Peyer's patch (tissue), 4 donors: ENCODE measurements around the gene TYW1B. TPM values are rescaled to one million over a fixed set of nuclear protein-coding genes. Genes with fewer than 3 reads are reported as not detected.
"Not testable (repeated sequence)": the region's sequence is repeated elsewhere in the genome, so short reads cannot be mapped to it uniquely, and the experiment has no call there.

ENCODE experiments used
- DNase-seq, 3 donors: peaks; one replicate each; pipeline ENCODE4 v3.0.0-alpha.2; 2017 to 2019
- H3K27ac ChIP-seq, 4 donors: fragments of 200-600 bp; sonication (generic); one replicate each; pipeline ENCODE4 v1.5.1; 2016 to 2019
- H3K27me3 ChIP-seq, 2 donors: fragments of 200-600 bp; sonication (generic); one replicate each; pipeline ENCODE4 v1.5.1; 2019
- H3K36me3 ChIP-seq, 3 donors: fragments of 200-600 bp; sonication (generic); one replicate each; pipeline ENCODE4 v1.5.1; 2016 to 2019
- H3K4me1 ChIP-seq, 4 donors: fragments of 200-600 bp; sonication (generic); one replicate each; pipeline ENCODE4 v1.5.1; 2016 to 2019
- H3K4me3 ChIP-seq, 4 donors: fragments of 200-600 bp; sonication (generic); 1 replicate in 3 of 4; 2 replicates in 1 of 4; pipeline ENCODE4 v1.5.1; 2016 to 2019; ENCODE audit warnings: mild to moderate bottlenecking in 1 of 4
- H3K9me3 ChIP-seq, 4 donors: fragments of 200-600 bp; sonication (generic); one replicate each; pipeline ENCODE4 v1.5.1; 2016 to 2019; ENCODE audit warnings: mild to moderate bottlenecking in 1 of 4
- CTCF ChIP-seq, 6 experiments: fragments of 450-650 bp in 4 of 6; fragments of 200-600 bp in 2 of 6; sonication (generic) in 1 of 6; IDR thresholded peaks; one replicate each; pipeline ENCODE4 v1.5.1; 2017 to 2019; ENCODE audit warnings: antibody characterized with exemption in 6 of 6, mild to moderate bottlenecking in 3 of 6, moderate library complexity in 1 of 6
- POLR2A ChIP-seq, 2 donors: fragments of 450-650 bp; IDR thresholded peaks; one replicate each; pipeline ENCODE4 v1.5.1; 2017; ENCODE audit warnings: antibody characterized with exemption in 2 of 2, mild to moderate bottlenecking in 2 of 2, moderate library complexity in 2 of 2
- total RNA-seq, 4 donors: library from RNA; depleted of rRNA; stranded (reverse); fragments of >200 nt; gene quantifications; one replicate each; pipeline ENCODE4 v1.1.0, GENCODE V29; 2016

Gene TYW1B
- total RNA-seq, 4 donors from 2014 or later, result 4.9 to 50.3 (median 9.7) TPM

- Histone ChIP-seq H3K27ac (no peak overlapping the region), H3K4me1 (no peaks in the 10 kb centered on the region), H3K27me3 (no peaks in the 10 kb centered on the region), H3K36me3 (no peaks in the 10 kb centered on the region), H3K4me3 (no peak overlapping the region), H3K9me3 (no peaks in the 10 kb centered on the region)
- TF ChIP-seq POLR2A (IDR thresholded peaks at IDR 0.05) (no peak), CTCF (IDR thresholded peaks at IDR 0.05) (no peak)
- no peak for DNase-seq
Measured at GRCh38 chr7:72603073-72603472, 224.9 kb downstream of the TYW1B start.

GRCh38 chr7:72601683-72602082, 226.3 kb downstream of the TYW1B start:
- DNase-seq, H3K27ac ChIP-seq, H3K4me3 ChIP-seq, H3K4me1 ChIP-seq, H3K36me3 ChIP-seq, H3K9me3 ChIP-seq, H3K27me3 ChIP-seq: not testable (repeated sequence)

- not testable (repeated sequence) for H3K36me3 ChIP-seq, H3K9me3 ChIP-seq, H3K27me3 ChIP-seq, DNase-seq, H3K27ac ChIP-seq, H3K4me1 ChIP-seq, H3K4me3 ChIP-seq
Measured at GRCh38 chr7:72590023-72590422, 238.0 kb downstream of the TYW1B start.

GRCh38 chr7:72587267-72587666, 240.7 kb downstream of the TYW1B start:
- H3K36me3 ChIP-seq, H3K27ac ChIP-seq, H3K4me3 ChIP-seq, H3K27me3 ChIP-seq, DNase-seq, H3K4me1 ChIP-seq, H3K9me3 ChIP-seq: not testable (repeated sequence)

GRCh38 chr7:72584576-72584975, 243.4 kb downstream of the TYW1B start:
- not testable (repeated sequence) for H3K4me1 ChIP-seq, DNase-seq, H3K9me3 ChIP-seq, H3K27ac ChIP-seq, H3K36me3 ChIP-seq, H3K4me3 ChIP-seq, H3K27me3 ChIP-seq

GRCh38 chr7:72583620-72584361, 244.2 kb downstream of the TYW1B start:
- H3K4me3 ChIP-seq, H3K27me3 ChIP-seq, DNase-seq, H3K9me3 ChIP-seq, H3K4me1 ChIP-seq, H3K36me3 ChIP-seq, H3K27ac ChIP-seq: not testable (repeated sequence)

- H3K36me3 ChIP-seq, H3K4me3 ChIP-seq, DNase-seq, H3K27ac ChIP-seq, H3K27me3 ChIP-seq, H3K4me1 ChIP-seq, H3K9me3 ChIP-seq: not testable (repeated sequence)
Measured at GRCh38 chr7:72580142-72580770, 247.7 kb downstream of the TYW1B start.

- H3K27ac ChIP-seq, result no peak overlapping the region
- no peak for TF ChIP-seq POLR2A (IDR thresholded peaks at IDR 0.05)
- TF ChIP-seq CTCF (IDR thresholded peaks at IDR 0.05), result no peak
Measured at GRCh38 chr7:72577107-72577506, 250.9 kb downstream of the TYW1B start.

GRCh38 chr7:72561988-72562387, 266.0 kb downstream of the TYW1B start:
- H3K27me3 ChIP-seq, H3K36me3 ChIP-seq, H3K9me3 ChIP-seq, H3K4me3 ChIP-seq, H3K4me1 ChIP-seq, H3K27ac ChIP-seq, DNase-seq: not testable (repeated sequence)

More at GRCh38 chr7:72577107-72577506, 250.9 kb downstream of the TYW1B start:
- Histone ChIP-seq H3K4me1 (no peaks in the 10 kb centered on the region), H3K27me3 (no peaks in the 10 kb centered on the region), H3K36me3 (peaks cover 0 to 5% (median 0%) of the 10 kb centered on the region in 3 donors), H3K4me3 (no peak overlapping the region), H3K9me3 (no peaks in the 10 kb centered on the region)
- DNase-seq, result no peak

- H3K4me3 ChIP-seq, H3K9me3 ChIP-seq, H3K36me3 ChIP-seq, H3K27ac ChIP-seq, DNase-seq, H3K4me1 ChIP-seq, H3K27me3 ChIP-seq: not testable (repeated sequence)
Measured at GRCh38 chr7:72559546-72559945, 268.5 kb downstream of the TYW1B start.

- not testable (repeated sequence) for H3K4me3 ChIP-seq, H3K27me3 ChIP-seq, H3K36me3 ChIP-seq, DNase-seq, H3K27ac ChIP-seq, H3K4me1 ChIP-seq, H3K9me3 ChIP-seq
Measured at GRCh38 chr7:72556733-72557132, 271.3 kb downstream of the TYW1B start.

- not testable (repeated sequence) for H3K4me3 ChIP-seq, DNase-seq, H3K27ac ChIP-seq, H3K27me3 ChIP-seq, H3K36me3 ChIP-seq, H3K9me3 ChIP-seq, H3K4me1 ChIP-seq
Measured at GRCh38 chr7:72555238-72555637, 272.8 kb downstream of the TYW1B start.

- not testable (repeated sequence) for H3K36me3 ChIP-seq, H3K9me3 ChIP-seq, H3K27ac ChIP-seq, H3K4me1 ChIP-seq, DNase-seq, H3K4me3 ChIP-seq, H3K27me3 ChIP-seq
Measured at GRCh38 chr7:72554401-72554800, 273.6 kb downstream of the TYW1B start.
